IPS-20b (cell line): Measurements from ENCODE around the gene RGP1.
A peak's percentile ranks its signal among the peaks of the same experiment; 100 is the strongest.

Source experiments
- H3K27ac ChIP-seq: one replicate; pipeline ENCODE4 v1.5.1; 2013; ENCODE audit warnings: low read length
- H3K27me3 ChIP-seq: 2 replicates; pipeline ENCODE4 v1.6.1; 2013; ENCODE audit warnings: mild to moderate bottlenecking, low read length, inconsistent platforms; ENCODE audit not compliant: insufficient read depth
- H3K36me3 ChIP-seq: 2 replicates; pipeline ENCODE4 v1.6.1; 2013; ENCODE audit warnings: low read depth, mild to moderate bottlenecking, inconsistent platforms, low read length, moderate library complexity; ENCODE audit not compliant: insufficient read depth
- H3K4me1 ChIP-seq: 2 replicates; pipeline ENCODE4 v1.6.1; 2013; ENCODE audit warnings: mild to moderate bottlenecking, control low read depth, inconsistent platforms, low read length, moderate library complexity; ENCODE audit not compliant: insufficient read depth
- H3K4me3 ChIP-seq: 2 replicates; pipeline ENCODE4 v1.5.1; 2013; ENCODE audit warnings: mild to moderate bottlenecking, low read length, inconsistent platforms
- H3K9ac ChIP-seq: 2 replicates; pipeline ENCODE4 v1.6.1; 2013; ENCODE audit warnings: low read depth, mild to moderate bottlenecking, inconsistent platforms, low read length, moderate library complexity
- H3K9me3 ChIP-seq: 2 replicates; pipeline ENCODE4 v1.6.1; 2013; ENCODE audit warnings: mild to moderate bottlenecking, low read depth, low read length, inconsistent platforms; ENCODE audit not compliant: insufficient read depth

The RGP1 gene

GRCh38 chr9:35723908-35724307 lies 25.2 kb upstream of the RGP1 start:
- Histone ChIP-seq H3K4me3 (no peak overlapping the region), H3K36me3 (peaks cover 67% of the 10 kb centered on the region), H3K4me1 (peaks cover 23% of the 10 kb centered on the region)

GRCh38 chr9:35725362-35725761 lies 23.7 kb upstream of the RGP1 start:
- H3K27me3 ChIP-seq, result no peaks in the 10 kb centered on the region
- peaks cover 36% of the 10 kb centered on the region for H3K4me1 ChIP-seq
- H3K9me3 ChIP-seq, result no peaks in the 10 kb centered on the region
- peaks cover 52% of the 10 kb centered on the region for H3K36me3 ChIP-seq
- no peak overlapping the region for H3K9ac ChIP-seq
- H3K4me3 ChIP-seq, result no peak overlapping the region
- no peak overlapping the region for H3K27ac ChIP-seq

More at GRCh38 chr9:35723908-35724307, 25.2 kb upstream of the RGP1 start:
- no peak overlapping the region for H3K27ac ChIP-seq
- no peaks in the 10 kb centered on the region for H3K9me3 ChIP-seq
- H3K9ac ChIP-seq, result no peak overlapping the region
- no peaks in the 10 kb centered on the region for H3K27me3 ChIP-seq

DNA sequence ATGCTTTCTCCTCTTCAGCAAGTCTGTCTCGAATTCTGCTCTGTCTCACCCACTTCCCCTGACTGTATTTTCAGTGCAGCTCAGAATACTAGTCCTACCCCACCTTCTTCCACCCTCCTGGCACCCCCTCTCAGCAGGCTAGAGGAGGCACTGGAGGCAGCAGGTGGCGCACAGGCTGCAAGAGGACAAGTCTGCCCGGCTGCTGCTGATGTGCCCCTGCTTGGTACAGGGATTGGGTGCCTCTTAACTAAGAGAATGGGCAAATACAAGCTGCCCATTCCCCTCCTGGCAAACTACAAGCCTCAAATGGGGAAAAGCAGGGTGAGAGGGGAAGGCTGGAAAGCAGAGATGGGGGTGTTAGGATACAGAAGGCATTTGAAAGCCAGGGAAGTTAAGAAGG lies 22.2 kb upstream of the RGP1 start:
- no peak overlapping the region; the same call in 1 of the 2 replicates for H3K4me3 ChIP-seq
- H3K27me3 ChIP-seq, result no peaks in the 10 kb centered on the region
- H3K36me3 ChIP-seq, result peaks cover 37% of the 10 kb centered on the region
- H3K9me3 ChIP-seq, result no peaks in the 10 kb centered on the region
- H3K4me1 ChIP-seq, result peaks cover 44% of the 10 kb centered on the region
- peak overlapping the region; percentile 49 for H3K27ac ChIP-seq
- peak overlapping the region; percentile 77; the same call in 1 of the 2 replicates for H3K9ac ChIP-seq

GRCh38 chr9:35727676-35728040 lies 21.4 kb upstream of the RGP1 start:
- Histone ChIP-seq H3K27ac (peak overlapping the region; percentile 49), H3K4me1 (peaks cover 44% of the 10 kb centered on the region), H3K36me3 (peaks cover 29% of the 10 kb centered on the region), H3K9ac (peak overlapping the region; percentile 77; the same call in 1 of the 2 replicates), H3K27me3 (no peaks in the 10 kb centered on the region), H3K4me3 (peak overlapping the region; percentile 55), H3K9me3 (no peaks in the 10 kb centered on the region)

- Histone ChIP-seq H3K27ac (peak overlapping the region; percentile 49), H3K27me3 (no peaks in the 10 kb centered on the region), H3K4me1 (peaks cover 44% of the 10 kb centered on the region), H3K9ac (peak overlapping the region; percentile 77; the same call in 1 of the 2 replicates), H3K36me3 (peaks cover 23% of the 10 kb centered on the region), H3K9me3 (no peaks in the 10 kb centered on the region), H3K4me3 (peak overlapping the region; percentile 55)
These were observed 20.8 kb upstream of the RGP1 start for GRCh38 chr9:35728041-35728971.

DNA sequence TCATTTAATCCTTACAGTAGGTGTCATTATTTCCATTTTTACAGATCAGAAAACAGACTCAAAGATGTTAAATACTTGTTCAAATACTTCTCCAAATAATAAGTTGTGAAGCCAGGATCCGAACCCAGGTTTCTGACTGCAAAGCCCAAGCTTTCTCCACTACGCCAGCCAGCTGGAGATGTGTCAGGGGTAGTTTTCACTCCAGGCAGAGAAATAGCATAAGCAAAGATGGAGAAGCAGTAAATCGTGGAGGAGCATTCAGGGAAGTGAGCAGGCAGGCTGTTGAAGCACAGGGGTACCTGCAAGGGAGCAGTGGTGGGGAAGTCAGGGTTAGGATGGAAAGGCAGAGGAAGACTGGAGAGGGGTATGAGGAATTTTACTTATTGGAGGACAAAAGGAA lies 20.0 kb upstream of the RGP1 start:
- Histone ChIP-seq H3K4me3 (peak overlapping the region; percentile 89; the same call in 1 of the 2 replicates), H3K27me3 (no peaks in the 10 kb centered on the region), H3K36me3 (peaks cover 16% of the 10 kb centered on the region), H3K27ac (peak overlapping the region; percentile 49), H3K9me3 (no peaks in the 10 kb centered on the region), H3K9ac (peak overlapping the region; percentile 77; the same call in 1 of the 2 replicates), H3K4me1 (peaks cover 47% of the 10 kb centered on the region)

GRCh38 chr9:35729700-35730485 lies 19.2 kb upstream of the RGP1 start:
- peak overlapping the region; percentile 49 for H3K27ac ChIP-seq
- peaks cover 16% of the 10 kb centered on the region for H3K36me3 ChIP-seq
- peak overlapping the region; percentile 89 for H3K4me3 ChIP-seq
- peak overlapping the region; percentile 77; the same call in 1 of the 2 replicates for H3K9ac ChIP-seq
- peaks cover 47% of the 10 kb centered on the region for H3K4me1 ChIP-seq
- no peaks in the 10 kb centered on the region for H3K9me3 ChIP-seq
- H3K27me3 ChIP-seq, result no peaks in the 10 kb centered on the region

DNA sequence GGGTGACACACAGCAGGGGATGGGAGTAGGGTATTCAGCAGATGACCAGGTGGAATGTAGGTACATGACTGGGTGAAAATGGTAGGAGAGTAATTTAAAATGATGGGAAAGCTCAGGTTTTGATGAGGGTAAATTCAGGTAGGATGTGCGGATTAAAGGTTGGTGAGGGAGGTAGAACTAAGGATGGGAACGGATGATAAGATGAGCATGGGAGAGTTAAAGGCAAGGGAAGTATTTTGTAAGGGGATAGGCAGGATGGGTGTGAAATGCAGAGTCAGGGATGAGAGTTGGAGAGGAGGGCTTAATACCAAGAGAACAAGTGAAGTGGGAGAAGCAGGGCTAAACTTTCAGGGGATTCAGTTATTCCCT lies 18.6 kb upstream of the RGP1 start:
- Histone ChIP-seq H3K4me1 (peaks cover 47% of the 10 kb centered on the region), H3K36me3 (peaks cover 16% of the 10 kb centered on the region), H3K9ac (no peak overlapping the region; the same call in 1 of the 2 replicates), H3K27me3 (no peaks in the 10 kb centered on the region), H3K4me3 (peak overlapping the region; percentile 89), H3K27ac (no peak overlapping the region), H3K9me3 (no peaks in the 10 kb centered on the region)

- H3K9me3 ChIP-seq, result no peaks in the 10 kb centered on the region
- H3K27me3 ChIP-seq, result no peaks in the 10 kb centered on the region
- no peak overlapping the region for H3K27ac ChIP-seq
- H3K9ac ChIP-seq, result peak overlapping the region; percentile 81
- peak overlapping the region; percentile 89 for H3K4me3 ChIP-seq
- H3K36me3 ChIP-seq, result peaks cover 26% of the 10 kb centered on the region
- peaks cover 44% of the 10 kb centered on the region for H3K4me1 ChIP-seq
These were observed 17.5 kb upstream of the RGP1 start for GRCh38 chr9:35731415-35732184.

DNA sequence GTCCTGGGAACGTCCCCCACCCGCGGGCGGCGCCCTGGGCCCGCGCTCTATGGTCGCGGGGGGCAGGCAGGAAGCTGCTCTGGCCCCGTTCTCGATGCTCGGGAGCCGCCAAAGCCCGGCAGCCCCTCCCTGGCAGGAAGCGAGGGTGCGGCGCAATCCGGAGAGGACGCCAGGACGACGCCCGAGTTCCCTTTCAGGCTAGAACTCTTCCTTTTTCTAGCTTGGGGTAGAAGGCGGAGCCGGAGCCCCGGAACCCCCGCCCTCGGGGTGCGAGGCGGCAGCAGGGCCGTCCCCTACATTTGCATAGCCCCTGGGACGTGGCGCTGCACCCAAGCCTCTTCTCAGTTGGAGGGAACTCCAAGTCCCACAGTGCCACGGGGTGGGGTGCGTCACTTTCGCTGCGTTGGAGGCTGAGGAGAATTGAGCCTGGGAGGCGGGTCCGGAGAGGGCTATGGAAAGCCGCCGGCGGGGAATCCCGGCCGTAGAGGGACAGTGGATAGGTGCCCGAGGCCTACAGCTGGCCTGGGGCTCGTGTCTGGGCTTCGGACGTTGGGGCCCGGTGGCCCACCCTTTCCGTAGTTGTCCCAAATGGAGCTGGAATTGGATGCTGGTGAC lies 16.8 kb upstream of the RGP1 start, which contains the start of the genes CREB3 and TLN1:
Gene CREB3 (plus strand): TSS at position 482 of the 615 bp plus-strand sequence. CDS start 107 bp downstream, at position 589.
Gene TLN1 (minus strand): TSS at position 11 of the 615 bp plus-strand sequence. CDS start 6,501 bp downstream, outside the sequence.
- H3K9ac ChIP-seq, result peak within 1 kb of the TSS; percentile 81
- H3K9me3 ChIP-seq, result no peaks in the 10 kb centered on the region
- peaks cover 37% of the 10 kb centered on the region for H3K4me1 ChIP-seq
- no peaks in the 10 kb centered on the region for H3K27me3 ChIP-seq
- H3K27ac ChIP-seq, result peak within 1 kb of the TSS; percentile 9
- H3K4me3 ChIP-seq, result peak within 1 kb of the TSS; percentile 89
- peaks cover 33% of the 10 kb centered on the region for H3K36me3 ChIP-seq
